Stomach smooth muscle (tissue), 2 donors: Measurements from ENCODE around the gene FAM177A1.
A peak's percentile ranks its signal among the peaks of the same experiment; 100 is the strongest.

ENCODE experiments used
- H3K27ac ChIP-seq: one replicate; pipeline ENCODE4 v1.7.0; 2013; ENCODE audit warnings: mild to moderate bottlenecking, low read length, inconsistent platforms
- H3K27me3 ChIP-seq, 2 donors: one replicate each; pipeline ENCODE4 v1.7.0; 2013; ENCODE audit warnings: low read length in 2 of 2; ENCODE audit not compliant: insufficient read depth in 2 of 2, control insufficient read depth in 1 of 2
- H3K36me3 ChIP-seq, 2 donors: one replicate each; pipeline ENCODE4 v1.7.0; 2013; ENCODE audit warnings: low read length in 2 of 2; ENCODE audit not compliant: control insufficient read depth in 2 of 2, insufficient read depth in 2 of 2
- H3K4me1 ChIP-seq: one replicate; pipeline ENCODE4 v1.7.0; 2013; ENCODE audit warnings: low read length; ENCODE audit not compliant: control insufficient read depth, insufficient read depth
- H3K4me3 ChIP-seq, 2 donors: one replicate each; pipeline ENCODE4 v1.7.0; 2013; ENCODE audit warnings: low read length in 2 of 2
- H3K9ac ChIP-seq, 2 donors: one replicate each; pipeline ENCODE4 v1.7.0; 2013; ENCODE audit warnings: low read length in 2 of 2, mild to moderate bottlenecking in 1 of 2
- H3K9me3 ChIP-seq, 2 donors: one replicate each; pipeline ENCODE4 v1.7.0; 2013; ENCODE audit warnings: low read length in 2 of 2; ENCODE audit not compliant: control insufficient read depth in 2 of 2
- donor health status: healthy.
- donor health status: Pancreatic carcinoma.

The FAM177A1 gene

DNA sequence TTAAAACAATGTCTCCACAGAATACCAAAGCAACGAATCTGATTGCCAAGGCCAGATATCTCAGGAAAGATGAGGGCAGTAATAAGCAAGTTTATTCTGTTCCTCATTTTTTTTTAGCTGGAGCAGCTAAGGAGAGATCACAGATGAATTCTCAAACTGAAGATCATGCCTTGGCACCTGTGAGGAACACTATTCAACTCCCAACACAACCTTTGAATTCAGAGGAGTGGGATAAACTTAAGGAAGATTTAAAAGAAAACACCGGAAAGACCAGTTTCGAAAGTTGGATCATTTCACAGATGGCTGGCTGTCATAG, 77.3 kb downstream of the FAM177A1 start:
- H3K27me3 ChIP-seq = no peaks in the 10 kb centered on the region
- peaks cover 11% of the 10 kb centered on the region for H3K4me1 ChIP-seq
- H3K9me3 ChIP-seq = no peaks in the 10 kb centered on the region
- peak overlapping the region; percentile 77 to 98 for H3K4me3 ChIP-seq
- no peaks in the 10 kb centered on the region for H3K36me3 ChIP-seq
- peak overlapping the region; percentile 98 for H3K27ac ChIP-seq
- H3K9ac ChIP-seq = peak overlapping the region; percentile 95 to 98

DNA sequence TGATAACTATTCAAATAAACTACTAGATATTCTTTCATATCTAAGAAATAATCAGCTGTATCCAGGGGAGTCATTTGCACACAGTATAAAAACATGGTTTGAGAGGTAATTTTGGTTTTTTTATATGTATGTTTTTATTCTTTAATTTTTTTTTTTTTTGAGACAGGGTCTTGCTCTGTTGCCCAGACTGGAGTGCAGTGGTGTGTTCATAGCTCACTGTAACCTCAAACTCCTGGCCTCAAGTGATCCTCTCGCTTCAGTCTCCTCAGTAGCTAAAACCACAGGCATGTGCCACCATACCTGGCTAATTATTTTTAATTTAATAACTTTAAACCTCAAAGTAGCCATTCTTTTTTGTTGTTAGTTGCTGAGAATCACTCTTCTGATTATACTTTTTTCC, 78.1 kb downstream of the FAM177A1 start:
- Histone ChIP-seq H3K4me1 (peaks cover 9% of the 10 kb centered on the region), H3K27me3 (no peaks in the 10 kb centered on the region), H3K9ac (no peak overlapping the region), H3K36me3 (no peaks in the 10 kb centered on the region), H3K9me3 (no peaks in the 10 kb centered on the region), H3K4me3 (no peak overlapping the region), H3K27ac (no peak overlapping the region)
